NCI-H1105 (cell line): ENCODE measurements around the gene BAD.
A peak's percentile ranks its signal among the peaks of the same experiment; 100 is the strongest.

ENCODE experiments used
- DNase-seq: peaks from one replicate; lab custom pipeline; 2025; lab: John Stamatoyannopoulos, UW

BAD gene

GRCh38 chr11:64244107-64244506, 40.4 kb downstream of the BAD start:
- no peak for DNase-seq

DNA sequence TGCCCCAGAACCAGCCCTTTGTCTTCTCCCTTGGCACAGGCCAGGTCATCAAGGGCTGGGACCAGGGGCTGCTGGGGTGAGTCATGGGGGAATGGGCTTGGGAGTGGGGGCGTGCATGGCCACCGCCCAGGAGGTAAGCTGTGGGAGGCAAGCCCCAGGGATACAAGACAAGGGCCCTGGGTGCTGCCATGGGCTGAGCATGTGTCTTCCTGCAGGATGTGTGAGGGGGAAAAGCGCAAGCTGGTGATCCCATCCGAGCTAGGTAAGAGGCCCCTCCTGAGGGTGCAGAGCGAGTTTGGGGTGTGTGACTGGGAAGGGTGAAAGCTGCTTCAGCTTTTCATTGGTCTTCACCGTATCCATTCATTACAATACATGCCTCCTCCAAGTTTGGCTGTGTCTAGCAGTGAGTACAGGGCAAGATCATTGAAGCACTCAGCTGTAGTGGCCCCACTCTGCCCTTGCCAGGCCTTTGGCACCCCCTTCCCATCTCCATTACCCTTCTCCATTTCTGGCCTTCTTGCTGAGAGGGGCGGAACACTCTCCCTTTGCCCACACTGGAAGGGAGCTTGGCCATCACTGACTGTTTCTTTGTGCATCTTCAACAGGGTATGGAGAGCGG, 41.1 kb downstream of the BAD start:
- DNase-seq: no peak

DNA sequence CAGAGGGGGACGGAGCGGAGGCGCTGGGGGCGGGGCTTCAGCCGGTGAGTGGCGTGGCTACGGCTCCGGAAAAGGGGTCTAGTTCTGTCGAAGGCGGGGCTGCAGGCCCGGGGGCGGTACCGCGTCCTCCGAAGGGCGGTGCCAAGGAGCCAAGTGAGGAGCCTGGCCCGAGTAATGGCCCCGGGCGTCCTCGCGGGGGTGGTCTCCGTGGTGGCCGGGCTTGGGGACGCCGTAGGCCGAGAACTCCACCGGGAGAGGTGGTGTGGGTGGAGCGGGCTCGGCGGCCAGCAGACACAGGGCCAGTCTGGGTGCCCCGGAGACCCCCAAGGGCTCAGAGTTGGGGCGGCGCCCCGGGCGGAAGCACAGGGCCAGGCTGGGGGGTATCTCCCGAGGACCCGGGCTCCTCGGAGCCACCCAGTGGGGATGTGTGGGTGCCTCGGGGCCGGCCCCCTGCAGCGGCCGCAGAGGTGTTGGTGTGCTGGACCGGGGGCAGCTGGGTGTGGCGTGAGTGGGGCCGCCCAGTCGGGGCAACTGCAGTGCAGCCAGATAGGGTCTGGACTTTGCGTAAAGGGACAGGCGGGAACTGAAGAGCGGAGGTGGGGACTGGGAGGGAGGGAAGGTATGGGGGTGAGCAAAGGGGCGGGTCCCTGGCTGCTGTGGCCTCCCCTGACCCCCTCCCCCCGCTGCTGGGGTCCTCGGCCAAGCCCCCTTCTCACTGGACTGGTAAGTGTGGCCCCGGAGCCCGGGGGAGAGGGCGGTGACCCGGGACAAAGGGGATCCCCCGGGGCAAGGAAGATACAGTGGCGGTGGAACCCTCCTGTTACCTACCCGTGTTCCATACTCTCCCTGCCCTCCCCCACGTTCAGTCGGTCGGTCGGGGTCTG, 42.7 kb downstream of the BAD start:
- DNase-seq: no peak

GRCh38 chr11:64241241-64241490, 43.3 kb downstream of the BAD start:
- DNase-seq: peak; percentile 97

- DNase-seq: peak; percentile 96
Observed at GRCh38 chr11:64240435-64241240, 43.8 kb downstream of the BAD start, which contains the start of gene FKBP2. Gene FKBP2 (plus strand): TSS chr11:64241095. CDS start chr11:64242388, 1,293 bp downstream.

DNA sequence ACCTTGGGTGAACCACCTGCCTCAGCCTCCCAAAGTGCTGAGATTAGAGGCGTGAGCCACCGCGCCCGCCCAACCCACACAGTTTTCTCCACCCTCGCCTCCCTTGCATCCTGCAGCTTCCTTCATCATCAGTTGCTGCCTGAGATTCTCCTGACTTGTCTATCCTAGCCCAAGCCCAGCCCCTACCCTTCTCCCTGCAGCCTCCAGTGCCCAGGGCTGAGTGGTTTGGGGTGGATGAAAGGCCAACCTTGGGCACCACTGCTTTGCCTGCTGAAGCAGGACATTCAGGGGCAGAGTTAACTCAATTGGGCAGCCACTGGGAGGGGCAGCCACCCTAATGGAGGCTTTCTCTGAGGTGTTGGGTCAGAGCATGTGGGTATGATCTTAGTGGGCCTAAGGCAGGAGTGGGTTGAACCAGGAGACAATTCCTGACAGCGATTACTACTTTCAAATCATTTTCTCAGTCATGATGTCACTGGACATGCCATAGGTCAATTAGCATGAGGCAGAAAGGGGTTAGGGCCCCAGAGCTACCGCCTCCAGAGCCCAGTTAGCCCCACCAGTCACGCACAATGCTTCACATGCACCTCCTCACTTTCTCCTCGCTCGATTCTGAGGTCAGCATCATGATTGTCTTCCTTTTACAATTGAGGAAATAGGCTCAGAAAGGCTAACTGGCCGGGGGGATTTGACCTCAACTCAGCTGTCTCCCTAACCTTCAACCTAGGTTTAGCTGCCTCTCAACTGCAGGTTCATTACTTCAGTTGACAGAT, 44.6 kb downstream of the BAD start:
- no peak for DNase-seq

- no peak for DNase-seq
Observed at GRCh38 chr11:64238999-64239398, 45.5 kb downstream of the BAD start.

GRCh38 chr11:64238076-64238475, 46.4 kb downstream of the BAD start:
- no peak for DNase-seq

- DNase-seq: peak; percentile 93
Observed at GRCh38 chr11:64237484-64237951, 46.9 kb downstream of the BAD start.

GRCh38 chr11:64235437-64236161, 48.9 kb downstream of the BAD start:
- DNase-seq: no peak

DNA sequence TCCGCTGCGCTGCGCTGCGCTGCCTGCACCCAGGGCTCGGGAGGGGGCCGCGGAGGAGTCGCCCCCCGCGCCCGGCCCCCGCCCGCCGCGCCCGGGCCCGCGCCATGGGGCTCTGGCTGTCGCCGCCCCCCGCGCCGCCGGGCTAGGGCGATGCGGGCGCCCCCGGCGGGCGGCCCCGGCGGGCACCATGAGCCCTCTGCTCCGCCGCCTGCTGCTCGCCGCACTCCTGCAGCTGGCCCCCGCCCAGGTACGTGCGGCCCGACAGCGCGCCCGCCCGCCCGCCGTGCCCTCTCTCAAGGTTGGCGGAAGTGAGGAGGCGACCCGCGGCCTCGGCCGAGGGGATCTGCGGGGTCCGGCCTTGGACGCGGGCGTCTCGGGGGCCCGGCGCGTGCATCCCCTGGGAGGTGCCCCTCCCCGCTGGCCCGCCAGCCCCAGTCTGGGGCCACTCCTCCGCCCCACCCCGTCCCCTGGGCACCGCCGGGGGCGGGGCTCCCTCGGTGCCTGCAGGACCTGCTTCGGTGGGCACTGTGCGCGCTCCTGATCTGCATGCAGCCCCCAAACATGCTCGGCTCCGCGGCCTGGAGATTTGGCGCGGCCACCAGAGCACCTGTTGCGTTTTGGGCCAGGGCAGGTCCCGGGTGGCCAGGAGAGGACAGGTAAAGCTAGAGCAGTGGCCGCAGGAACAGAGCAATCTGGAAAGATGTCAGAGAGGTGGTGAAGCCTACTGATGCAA, 49.7 kb downstream of the BAD start:
- peak; percentile 37 for DNase-seq

DNA sequence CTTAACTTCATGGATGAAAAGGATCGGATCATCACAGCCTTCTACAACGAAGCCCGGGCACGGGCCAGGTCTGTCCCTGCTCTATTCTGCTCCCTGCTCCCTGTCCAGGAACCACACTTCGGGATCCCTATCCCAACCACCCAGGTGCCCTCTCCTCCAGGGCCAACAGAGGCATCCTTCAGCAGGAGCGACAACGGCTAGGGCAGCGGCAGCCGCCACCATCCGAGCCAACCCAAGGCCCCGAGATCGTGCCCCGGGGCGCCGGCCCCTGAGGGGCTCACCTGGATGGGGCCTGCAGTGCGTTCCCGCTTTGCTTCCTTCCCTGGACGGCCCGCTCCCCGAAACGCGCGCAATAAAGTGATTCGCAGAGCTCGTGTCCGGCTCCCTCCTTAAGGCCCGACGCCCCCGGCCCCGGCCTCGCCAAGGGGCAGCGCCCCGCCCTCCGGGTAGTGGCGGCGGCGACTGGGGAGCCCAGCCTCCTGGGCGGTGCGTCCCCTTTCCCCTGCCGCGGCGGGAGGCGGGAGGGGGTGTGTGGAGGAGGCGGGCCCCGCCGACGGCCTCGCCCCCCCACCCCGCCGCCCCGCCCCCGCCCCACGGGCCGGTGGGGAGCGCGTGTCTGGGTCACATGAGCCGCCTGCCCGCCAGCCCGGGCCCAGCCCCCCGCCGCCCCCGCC, 50.4 kb downstream of the BAD start, which contains the start of gene VEGFB:
VEGFB (plus strand) TSS at position 672 of the 674 bp plus-strand sequence. CDS start 250 bp downstream, outside the sequence.
- DNase-seq: peak; percentile 52

DNA sequence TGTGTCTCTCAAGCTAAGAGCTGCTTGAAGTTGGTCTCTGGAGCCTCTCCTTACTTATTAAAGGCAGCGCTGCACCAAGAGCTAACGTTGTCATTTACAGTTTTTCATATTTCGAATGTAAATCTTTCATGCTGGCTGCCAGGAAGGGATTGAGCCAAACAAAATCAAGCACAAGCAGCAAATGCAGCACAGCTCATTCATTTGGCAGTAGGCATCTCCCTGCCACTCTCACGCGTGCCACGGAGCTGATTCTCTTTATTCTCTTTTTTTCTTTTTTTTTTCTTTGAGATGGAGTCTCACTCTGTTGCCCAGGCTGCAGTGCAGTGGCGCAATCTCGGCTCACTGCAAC, 51.5 kb downstream of the BAD start:
- DNase-seq: no peak

DNA sequence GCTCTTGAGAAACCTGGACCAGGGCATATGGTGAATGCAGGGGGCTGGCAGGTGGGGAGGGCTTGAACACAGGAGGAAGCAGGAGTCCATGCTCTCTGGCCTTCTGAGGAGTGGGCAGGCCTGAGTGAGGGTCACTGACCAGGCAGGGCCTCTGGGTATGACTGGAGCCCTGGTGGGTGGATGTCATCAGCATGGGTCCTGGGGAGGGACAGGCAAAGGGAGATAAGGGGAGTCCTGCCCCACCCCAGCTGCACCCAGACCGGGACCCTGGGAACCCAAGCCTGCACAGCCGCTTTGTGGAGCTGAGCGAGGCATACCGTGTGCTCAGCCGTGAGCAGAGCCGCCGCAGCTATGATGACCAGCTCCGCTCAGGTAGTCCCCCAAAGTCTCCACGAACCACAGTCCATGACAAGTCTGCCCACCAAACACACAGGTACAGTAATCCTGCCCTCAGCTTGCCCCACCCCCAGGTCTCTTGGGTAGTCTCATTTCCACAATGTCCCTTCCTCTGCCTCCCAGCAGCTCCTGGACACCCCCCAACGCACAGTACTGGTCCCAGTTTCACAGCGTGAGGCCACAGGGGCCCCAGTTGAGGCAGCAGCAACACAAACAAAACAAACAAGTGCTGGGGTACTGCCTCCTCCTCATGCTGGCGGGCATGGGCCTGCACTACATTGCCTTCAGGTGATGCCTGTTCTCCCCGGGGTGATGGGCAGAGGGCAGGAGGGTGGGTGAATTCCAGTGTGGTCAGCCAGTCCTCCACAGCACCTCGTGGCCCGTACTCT, 52.1 kb downstream of the BAD start:
- DNase-seq: no peak

DNA sequence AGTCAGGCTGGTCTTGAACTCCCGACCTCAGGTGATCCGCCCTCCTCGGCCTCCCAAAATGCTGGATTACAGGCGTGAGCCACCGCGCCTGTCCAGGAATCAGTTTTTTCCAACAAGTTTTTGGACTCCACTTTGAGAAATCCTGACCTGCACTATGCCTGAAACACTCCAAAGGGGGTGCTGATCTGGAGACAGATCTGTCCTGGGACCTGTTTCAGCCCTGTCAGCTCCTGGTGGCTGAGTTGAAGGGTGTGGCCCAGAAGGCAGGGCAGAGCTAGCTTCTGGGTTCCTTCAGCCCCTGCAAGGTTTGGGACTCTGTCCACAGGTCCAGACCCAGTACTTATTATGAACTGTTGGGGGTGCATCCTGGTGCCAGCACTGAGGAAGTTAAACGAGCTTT, 52.9 kb downstream of the BAD start:
- DNase-seq: no peak

DNA sequence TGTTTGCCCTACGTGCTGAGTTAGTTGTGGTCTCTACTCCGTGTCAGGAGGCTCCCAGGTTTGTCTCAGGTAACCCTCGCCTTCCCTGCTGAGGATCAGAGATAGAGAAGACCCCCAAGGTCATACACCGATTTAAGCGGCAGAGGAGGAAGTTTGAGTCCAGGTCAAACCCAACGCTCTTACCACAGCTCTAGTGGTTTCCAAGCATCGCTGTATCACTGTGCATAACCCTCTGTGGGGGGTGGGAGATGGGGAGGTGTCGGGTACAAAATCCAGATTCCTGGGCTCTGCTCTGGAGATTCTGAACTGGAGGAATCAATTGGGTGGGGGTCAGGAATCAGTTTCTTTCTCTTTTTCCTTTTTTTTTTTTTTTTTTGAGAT, 53.5 kb downstream of the BAD start:
- no peak for DNase-seq

DNA sequence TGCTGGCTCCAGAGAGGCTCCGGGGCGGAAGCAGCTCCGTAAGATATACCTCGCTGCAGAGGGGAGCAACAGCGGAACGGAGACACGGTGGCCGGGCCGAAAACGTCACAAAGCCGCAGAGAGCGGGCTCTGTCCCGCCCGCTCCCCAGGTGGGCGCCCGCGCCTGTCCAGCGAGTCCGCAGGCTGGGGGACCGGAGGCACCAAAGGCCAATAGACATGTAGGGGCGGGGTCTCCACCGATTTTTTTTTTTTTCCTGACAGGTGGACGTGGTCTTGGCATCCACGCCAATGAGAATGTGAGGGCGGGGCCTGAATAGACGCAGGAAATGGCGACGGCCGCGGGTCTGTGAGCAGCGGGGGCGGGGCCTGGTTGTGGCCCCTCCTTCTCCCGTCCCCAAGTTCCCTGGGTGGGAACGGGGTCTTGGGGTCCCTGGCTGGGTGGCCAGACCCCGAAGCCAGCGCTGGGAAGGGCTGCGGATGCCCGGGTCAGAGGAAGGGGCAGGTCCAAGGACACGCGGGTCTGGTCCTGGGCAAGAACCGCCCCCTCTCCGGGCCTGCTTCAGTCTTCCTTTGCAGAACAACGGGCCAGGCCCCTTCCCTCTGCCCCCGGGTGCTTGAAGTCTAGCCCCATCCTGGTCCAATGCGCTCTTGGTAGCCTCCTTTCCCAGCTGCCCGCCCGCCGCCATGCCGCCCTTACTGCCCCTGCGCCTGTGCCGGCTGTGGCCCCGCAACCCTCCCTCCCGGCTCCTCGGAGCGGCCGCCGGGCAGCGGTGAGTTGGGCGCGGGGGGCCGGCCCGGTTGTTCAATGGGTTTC, 54.1 kb downstream of the BAD start, which contains the start of gene DNAJC4:
DNAJC4 (plus strand) TSS at position 378 of the 814 bp plus-strand sequence; CDS start at position 685, 307 bp downstream.
- peak; percentile 96 for DNase-seq

DNA sequence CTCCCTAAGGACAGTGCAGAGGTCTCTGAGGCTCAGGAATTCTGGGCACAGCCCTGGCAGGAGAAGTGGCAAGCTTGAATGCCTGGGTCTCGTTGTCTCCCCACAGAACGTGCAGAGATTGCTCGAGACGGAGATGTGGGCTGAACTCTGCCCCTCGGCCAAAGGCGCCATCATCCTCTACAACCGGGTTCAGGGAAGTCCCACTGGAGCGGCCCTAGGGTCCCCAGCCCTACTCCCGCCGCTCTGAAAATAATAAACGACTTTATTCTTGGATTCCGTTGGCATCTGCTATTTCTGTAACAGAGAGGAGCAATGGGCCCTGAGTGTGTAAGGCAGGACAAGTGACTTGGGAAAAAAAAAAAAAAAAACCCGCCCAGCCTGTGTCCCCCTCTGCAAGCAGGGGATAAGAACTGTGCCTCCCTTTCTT, 54.7 kb downstream of the BAD start:
- no peak for DNase-seq
